ENCODE data around the gene VKORC1L1.
"Not testable (repeated sequence)": the region's sequence is repeated elsewhere in the genome, so short reads cannot be mapped to it uniquely, and the experiment has no call there.

The VKORC1L1 gene

GRCh38 chr7:65926588-65926987 lies 53.7 kb downstream of the VKORC1L1 start:
- ChIA-PET POLR2A (ENCODE audit: low non-redundant PET) (no interaction called here), CTCF (no interaction called here)
- TF ChIP-seq CTCF (conservative IDR thresholded peaks at IDR 0.05; ENCODE audit: low read depth): no peak
- no peak overlapping the region for H3K27ac ChIP-seq
- DNase-seq (ENCODE audit: low spot score): no peak

- CTCF ChIA-PET: interaction anchor here (0.6 kb wide), 2 partner anchors 101 to 981 kb away, joined by 3 to 4 read pairs; no protein-coding TSS in a partner anchor
- POLR2A ChIA-PET (ENCODE audit: low non-redundant PET): no interaction called here
- no peak for DNase-seq (ENCODE audit: low spot score)
Observed at GRCh38 chr7:65927489-65928448, 54.9 kb downstream of the VKORC1L1 start.

GRCh38 chr7:65931685-65932084 lies 58.8 kb downstream of the VKORC1L1 start:
- POLR2A ChIA-PET (ENCODE audit: low non-redundant PET): no interaction called here
- CTCF ChIA-PET: no interaction called here
- H3K27ac ChIP-seq: no peak overlapping the region
- TF ChIP-seq CTCF (conservative IDR thresholded peaks at IDR 0.05; ENCODE audit: low read depth): no peak
- DNase-seq (ENCODE audit: low spot score): no peak

More at GRCh38 chr7:65927489-65928448, 54.9 kb downstream of the VKORC1L1 start:
- no peak for TF ChIP-seq CTCF (conservative IDR thresholded peaks at IDR 0.05; ENCODE audit: low read depth)
- no peak overlapping the region for H3K27ac ChIP-seq

- no peak for TF ChIP-seq CTCF (conservative IDR thresholded peaks at IDR 0.05; ENCODE audit: low read depth)
- ChIA-PET POLR2A (ENCODE audit: low non-redundant PET) (no interaction called here), CTCF (no interaction called here)
- no peak for DNase-seq (ENCODE audit: low spot score)
- H3K27ac ChIP-seq: no peak overlapping the region
Observed at GRCh38 chr7:65937296-65937695, 64.4 kb downstream of the VKORC1L1 start.

GRCh38 chr7:65938336-65938895 lies 65.5 kb downstream of the VKORC1L1 start:
- CTCF ChIA-PET: no interaction called here
- POLR2A ChIA-PET (ENCODE audit: low non-redundant PET): no interaction called here
- no peak overlapping the region for H3K27ac ChIP-seq
- TF ChIP-seq CTCF (conservative IDR thresholded peaks at IDR 0.05; ENCODE audit: low read depth): no peak
- DNase-seq (ENCODE audit: low spot score): no peak

- DNase-seq (ENCODE audit: low spot score); H3K27ac ChIP-seq; POLR2A ChIA-PET (ENCODE audit: low non-redundant PET); CTCF ChIA-PET: not testable (repeated sequence)
Observed at GRCh38 chr7:65945787-65946186, 72.9 kb downstream of the VKORC1L1 start.

GRCh38 chr7:65946904-65947303 lies 74.0 kb downstream of the VKORC1L1 start:
- no peak for TF ChIP-seq CTCF (conservative IDR thresholded peaks at IDR 0.05; ENCODE audit: low read depth)
- DNase-seq (ENCODE audit: low spot score): no peak
- POLR2A ChIA-PET (ENCODE audit: low non-redundant PET): no interaction called here
- no peak overlapping the region for H3K27ac ChIP-seq
- CTCF ChIA-PET: no interaction called here
